SHP77 treated with DMSO at 0.1 percent for 48 hours (cell line): ENCODE results near the gene ITGB8.

ENCODE experiments used
- DNase-seq: peaks from one replicate; lab custom pipeline; 2025; lab: John Stamatoyannopoulos, UW

Gene ITGB8

GRCh38 chr7:20307901-20308300 is 22.8 kb upstream of the ITGB8 start:
- no peak for DNase-seq

DNA sequence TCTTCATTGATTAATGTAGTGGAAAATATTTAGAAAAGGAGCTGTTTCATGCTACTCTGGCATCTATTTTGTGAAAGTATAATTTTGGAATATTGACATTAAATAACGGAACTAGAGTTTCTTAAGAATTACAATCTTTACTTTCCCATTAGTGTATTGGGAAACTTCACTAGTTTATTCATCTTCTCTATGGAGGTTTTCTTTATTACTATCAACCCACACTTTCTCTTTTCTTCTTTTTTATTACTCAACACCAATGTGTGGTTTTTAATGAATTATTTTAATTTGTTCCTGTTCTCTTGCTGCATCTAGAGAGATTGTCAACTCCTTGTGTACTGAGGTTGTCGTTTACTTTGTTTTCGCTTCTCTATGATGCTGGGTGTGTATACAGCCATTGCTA is 20.4 kb upstream of the ITGB8 start:
- DNase-seq, result no peak

GRCh38 chr7:20310963-20311742 is 19.5 kb upstream of the ITGB8 start:
- DNase-seq, result peak; percentile 32

DNA sequence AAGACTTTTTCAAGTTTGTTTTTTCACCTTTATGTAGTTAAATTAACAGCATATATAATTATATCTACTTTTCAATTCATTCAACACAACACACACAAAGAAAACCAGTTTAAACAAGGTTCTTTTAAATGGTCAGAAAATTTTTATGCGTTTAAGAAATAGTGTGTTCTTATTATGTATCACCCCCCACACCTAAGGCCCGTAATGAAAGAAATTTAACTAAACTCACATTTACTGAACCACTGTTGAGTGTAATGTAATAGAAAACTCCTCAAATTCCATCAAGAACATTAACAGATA is 19.0 kb upstream of the ITGB8 start:
- no peak for DNase-seq

DNA sequence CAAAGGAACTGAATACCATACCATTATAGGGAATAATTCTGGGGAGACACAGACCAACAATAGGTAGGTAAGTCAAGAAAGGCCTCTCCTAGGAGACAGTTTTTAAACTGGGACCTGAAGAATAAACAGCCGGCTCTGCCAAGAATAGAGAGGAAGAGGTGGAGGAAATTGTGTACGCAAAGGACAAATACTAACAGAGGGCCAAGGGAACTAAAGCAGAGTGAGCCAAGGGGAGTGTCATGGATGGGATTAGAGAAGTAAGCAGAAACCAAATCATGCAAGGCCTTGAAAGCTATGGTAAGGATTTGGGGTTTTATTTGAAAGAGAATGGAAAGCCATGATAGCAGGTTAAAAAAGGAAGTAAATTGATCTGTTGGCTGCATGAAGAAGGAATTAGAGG is 18.1 kb upstream of the ITGB8 start:
- DNase-seq, result no peak

DNA sequence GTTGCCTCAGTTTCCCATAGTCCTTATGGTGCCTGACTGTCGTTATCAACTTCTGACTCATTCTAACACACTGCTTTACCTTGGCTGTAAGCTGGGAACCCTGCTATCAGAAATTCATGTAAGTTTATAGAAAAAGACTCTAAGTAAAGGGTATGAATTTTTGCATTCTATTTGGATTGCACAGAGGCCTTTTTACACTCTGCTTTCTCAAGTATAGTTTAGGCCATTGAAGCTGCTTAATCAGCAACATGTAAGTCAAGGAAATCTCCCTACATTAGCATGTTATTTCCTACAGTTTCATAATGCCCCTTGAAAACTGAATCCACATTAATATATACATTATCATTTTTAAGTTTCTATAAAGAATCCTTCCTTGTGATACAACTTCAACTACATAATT is 17.1 kb upstream of the ITGB8 start:
- DNase-seq, result no peak

- no peak for DNase-seq
Observed at GRCh38 chr7:20314198-20314597, 16.5 kb upstream of the ITGB8 start.

- no peak for DNase-seq
Observed at GRCh38 chr7:20316706-20317105, 14.0 kb upstream of the ITGB8 start.

- DNase-seq, result no peak
Observed at GRCh38 chr7:20317413-20317812, 13.3 kb upstream of the ITGB8 start.

DNA sequence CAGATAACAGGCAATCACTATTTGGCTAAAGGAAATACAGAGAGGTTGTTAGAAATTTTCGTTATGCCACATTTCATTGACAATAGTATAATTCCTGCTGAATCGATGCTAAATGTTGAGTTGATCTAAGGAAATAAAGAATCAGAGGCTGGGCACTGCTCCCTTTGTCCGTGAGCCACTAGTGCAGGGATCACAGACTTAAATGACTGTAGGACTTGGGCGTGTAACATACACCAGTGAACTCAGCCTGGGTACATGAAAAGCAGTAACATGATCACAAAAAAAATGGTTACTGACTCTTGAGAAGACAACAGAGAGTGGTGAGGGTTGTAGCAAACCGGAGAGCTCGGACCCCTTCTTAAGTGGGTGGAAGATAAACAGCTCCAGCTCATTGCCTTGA is 11.8 kb upstream of the ITGB8 start:
- no peak for DNase-seq

DNA sequence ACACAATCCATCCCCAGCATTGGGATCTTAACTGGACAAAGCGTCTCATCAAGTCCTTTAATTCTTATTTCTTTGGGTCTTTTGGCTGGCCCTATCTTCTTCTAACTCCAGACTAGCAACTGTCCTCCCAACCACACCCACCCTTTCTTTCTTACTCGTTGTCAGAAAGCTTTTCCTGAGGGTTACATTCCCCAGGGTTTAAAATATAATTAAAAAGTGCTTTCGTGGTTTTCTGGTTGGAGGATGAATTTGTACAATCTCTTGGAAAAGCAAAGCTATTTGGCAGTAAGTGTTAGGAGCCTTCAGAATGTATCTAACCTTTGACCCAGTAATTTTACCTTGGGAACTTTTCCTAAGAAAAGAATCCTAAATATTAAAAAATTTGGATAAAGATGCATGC is 10.4 kb upstream of the ITGB8 start:
- DNase-seq, result no peak

- no peak for DNase-seq
Observed at GRCh38 chr7:20320786-20321185, 9.9 kb upstream of the ITGB8 start.

DNA sequence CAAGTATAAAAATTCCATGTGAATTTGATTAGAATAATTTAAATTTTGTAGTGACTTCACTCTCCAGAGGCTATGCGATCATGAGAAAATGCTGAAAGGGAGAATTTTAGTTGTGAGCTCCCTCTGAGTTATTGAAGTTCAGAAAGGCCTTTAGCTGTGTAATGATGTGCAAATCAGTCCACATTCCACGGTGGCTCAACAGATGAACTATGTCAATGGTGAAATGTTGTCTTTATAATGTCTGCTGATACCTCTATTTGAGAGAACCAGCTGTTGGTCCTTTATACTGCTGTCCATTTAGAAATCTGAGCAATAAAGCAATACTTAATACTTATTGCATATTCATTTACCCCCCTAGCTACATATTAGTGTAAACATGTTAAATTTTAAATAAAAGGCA is 7.1 kb upstream of the ITGB8 start:
- no peak for DNase-seq

- no peak for DNase-seq
Observed at GRCh38 chr7:20326342-20326741, 4.4 kb upstream of the ITGB8 start.

- no peak for DNase-seq
Observed at GRCh38 chr7:20327055-20327454, 3.6 kb upstream of the ITGB8 start.

GRCh38 chr7:20328027-20328426 is 2.7 kb upstream of the ITGB8 start:
- no peak for DNase-seq

GRCh38 chr7:20328692-20329091 is 2.0 kb upstream of the ITGB8 start:
- DNase-seq, result no peak

DNA sequence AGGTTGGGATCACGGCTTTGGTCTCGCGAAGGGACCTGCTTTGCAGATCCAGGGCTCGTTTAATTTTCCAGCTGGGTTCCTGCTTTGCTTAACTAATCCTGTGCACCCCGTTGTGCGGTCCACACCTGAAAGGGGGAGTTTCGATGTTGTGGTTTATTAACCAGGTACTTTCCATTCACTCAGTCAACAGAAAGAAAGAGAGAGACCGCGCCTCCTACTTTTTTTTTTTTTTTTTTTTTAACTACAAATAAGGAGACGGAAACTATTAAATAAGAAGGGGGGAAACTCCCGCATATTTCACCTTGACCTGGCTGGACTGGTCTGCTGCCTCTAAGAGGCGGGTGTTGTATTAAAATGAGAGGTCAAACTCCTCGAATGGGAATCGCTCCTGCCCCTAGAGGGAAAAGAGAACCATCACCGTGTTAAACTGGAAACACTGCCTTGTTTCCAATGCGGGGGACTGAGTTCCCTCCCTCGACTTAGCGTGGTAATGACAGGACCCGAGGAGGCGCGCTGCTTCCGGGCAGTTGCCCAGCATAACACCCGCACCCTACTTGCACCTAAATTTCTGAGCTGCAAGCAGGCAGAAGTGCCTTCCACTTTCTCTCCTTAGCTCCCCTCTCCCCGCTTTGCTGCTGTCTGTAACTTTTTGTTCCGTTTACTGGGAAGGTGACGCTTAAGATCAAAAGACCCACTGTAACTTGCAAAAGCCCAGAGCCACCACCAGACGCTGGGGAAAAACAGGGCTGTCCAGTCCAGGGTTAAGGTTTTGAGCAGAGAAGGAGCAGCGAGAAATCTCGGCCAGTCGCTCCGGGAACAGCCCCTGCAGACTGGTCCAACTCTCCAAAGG is 1.1 kb upstream of the ITGB8 start:
- DNase-seq, result peak; percentile 85

DNA sequence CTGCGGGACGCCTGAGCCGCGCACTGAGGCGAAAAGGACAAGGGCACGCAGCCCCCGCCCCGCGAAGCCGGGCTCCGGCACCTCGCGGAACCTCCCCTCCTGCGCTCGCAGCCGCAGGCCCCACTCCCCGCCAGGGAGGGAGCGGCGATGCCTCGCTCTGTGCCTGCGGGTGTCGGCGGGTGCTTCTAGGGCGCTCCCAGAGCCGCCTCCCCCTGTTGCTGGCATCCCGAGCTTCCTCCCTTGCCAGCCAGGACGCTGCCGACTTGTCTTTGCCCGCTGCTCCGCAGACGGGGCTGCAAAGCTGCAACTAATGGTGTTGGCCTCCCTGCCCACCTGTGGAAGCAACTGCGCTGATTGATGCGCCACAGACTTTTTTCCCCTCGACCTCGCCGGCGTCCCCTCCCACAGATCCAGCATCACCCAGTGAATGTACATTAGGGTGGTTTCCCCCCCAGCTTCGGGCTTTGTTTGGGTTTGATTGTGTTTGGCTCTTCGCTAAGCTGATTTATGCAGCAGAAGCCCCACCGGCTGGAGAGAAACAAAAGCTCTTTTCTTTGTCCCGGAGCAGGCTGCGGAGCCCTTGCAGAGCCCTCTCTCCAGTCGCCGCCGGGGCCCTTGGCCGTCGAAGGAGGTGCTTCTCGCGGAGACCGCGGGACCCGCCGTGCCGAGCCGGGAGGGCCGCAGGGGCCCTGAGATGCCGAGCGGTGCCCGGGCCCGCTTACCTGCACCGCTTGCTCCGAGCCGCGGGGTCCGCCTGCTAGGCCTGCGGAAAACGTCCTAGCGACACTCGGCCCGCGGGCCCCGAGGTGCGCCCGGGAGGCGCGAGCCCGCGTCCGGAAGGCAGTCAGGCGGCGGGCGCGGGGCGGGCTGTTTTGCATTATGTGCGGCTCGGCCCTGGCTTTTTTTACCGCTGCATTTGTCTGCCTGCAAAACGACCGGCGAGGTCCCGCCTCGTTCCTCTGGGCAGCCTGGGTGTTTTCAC is 519 bp downstream of the ITGB8 start:
- no peak for DNase-seq

GRCh38 chr7:20331910-20332813 is 1.5 kb downstream of the ITGB8 start:
- DNase-seq, result no peak

GRCh38 chr7:20338285-20338684 is 7.6 kb downstream of the ITGB8 start:
- DNase-seq, result no peak
